Thoracic aorta (tissue), 2 donors: Measurements from ENCODE around the gene PHYHD1. TPM values are rescaled to one million over a fixed set of nuclear protein-coding genes. Genes with fewer than 3 reads are reported as not detected.

Experiments used
- ATAC-seq: fragments of 150-250 bp; one replicate; pipeline ENCODE4 v1.8.0; 2017; ENCODE audit warnings: low read depth; ENCODE audit not compliant: insufficient number of reproducible peaks, low FRiP score
- DNase-seq: peaks from one replicate; pipeline ENCODE4 v3.0.0-alpha.2; 2020; ENCODE audit warnings: low spot score
- H3K27ac ChIP-seq, 2 donors: fragments of 200-600 bp; sonication (generic); 1 replicate in 1 of 2; 2 replicates in 1 of 2; pipeline ENCODE4 v1.5.1; 2016; ENCODE audit warnings: mild to moderate bottlenecking in 2 of 2, moderate library complexity in 2 of 2
- H3K27me3 ChIP-seq: fragments of 200-600 bp; sonication (generic); replicated peaks from 2 replicates; pipeline ENCODE4 v1.6.0; 2016; ENCODE audit warnings: mild to moderate bottlenecking; ENCODE audit not compliant: insufficient read depth
- H3K36me3 ChIP-seq: fragments of 200-600 bp; sonication (generic); one replicate; pipeline ENCODE4 v1.5.1; 2016
- H3K4me1 ChIP-seq, 2 donors: fragments of 200-600 bp; sonication (generic); 1 replicate in 1 of 2; 2 replicates in 1 of 2; pipeline versions ENCODE4 v1.5.1 to v1.6.0; 2016; ENCODE audit warnings: low read depth in 2 of 2, mild to moderate bottlenecking in 1 of 2; ENCODE audit not compliant: control insufficient read depth in 1 of 2
- H3K4me3 ChIP-seq: fragments of 200-600 bp; sonication (generic); 2 replicates; pipeline ENCODE4 v1.5.1; 2016; ENCODE audit warnings: mild to moderate bottlenecking
- H3K9me3 ChIP-seq: fragments of 200-600 bp; sonication (generic); 2 replicates; pipeline ENCODE4 v1.5.1; 2016
- CTCF ChIP-seq: fragments of 200-600 bp; sonication (generic); IDR thresholded peaks from one replicate; pipeline ENCODE4 v1.5.1; 2019; ENCODE audit warnings: antibody characterized with exemption
- total RNA-seq, 2 donors: library from RNA; depleted of rRNA; stranded (reverse); fragments of >200 nt; gene quantifications; one replicate each; pipeline versions ENCODE4 v1.1.0 to v1.2.3, GENCODE V29; 2016

The PHYHD1 gene
- total RNA-seq, 2 donors from 2014 or later: 21.1 to 36.3 TPM

DNA sequence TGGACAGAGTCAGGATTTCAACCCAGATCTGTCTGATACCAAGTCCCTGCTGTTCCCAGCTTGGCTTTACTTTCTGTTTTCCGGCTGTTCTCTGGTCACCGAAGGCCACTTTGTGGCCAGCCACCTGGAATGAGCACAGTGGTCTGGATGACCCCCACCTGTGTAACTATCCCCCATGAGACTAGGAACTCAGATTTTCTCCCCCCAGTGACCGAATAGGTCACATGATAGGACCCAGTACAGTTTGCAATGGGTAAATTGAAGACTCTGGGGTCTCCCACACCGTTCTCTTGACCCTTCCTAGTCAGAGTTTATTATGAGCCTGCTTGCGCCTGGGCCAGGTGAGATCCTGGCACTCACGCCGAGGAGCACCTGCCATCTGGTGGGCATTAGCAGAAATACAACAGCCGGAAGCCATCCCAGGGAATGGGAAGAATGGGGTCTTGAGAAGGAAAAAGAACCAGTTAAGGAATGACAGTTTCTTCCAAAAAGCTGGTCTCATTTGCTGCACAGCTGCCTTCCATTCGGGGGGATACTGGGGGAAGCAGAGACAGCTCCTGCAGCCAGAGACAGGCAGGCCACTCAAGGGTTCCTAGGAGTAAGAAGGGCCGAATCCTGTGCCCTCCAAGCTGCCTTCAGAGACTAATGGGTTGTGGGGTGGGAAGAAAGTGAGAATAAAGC, 7.1 kb downstream of the PHYHD1 start:
- DNase-seq (no peak), ATAC-seq (peak; percentile 34)
- no peak overlapping the region for H3K27ac ChIP-seq
- no peak overlapping the region for H3K4me3 ChIP-seq
- no peaks in the 10 kb centered on the region for H3K27me3 ChIP-seq
- peak; percentile 90 for TF ChIP-seq CTCF
- peaks cover 3% of the 10 kb centered on the region for H3K36me3 ChIP-seq
- H3K9me3 ChIP-seq: no peaks in the 10 kb centered on the region
- peaks cover 5 to 18% of the 10 kb centered on the region in 2 donors for H3K4me1 ChIP-seq

DNA sequence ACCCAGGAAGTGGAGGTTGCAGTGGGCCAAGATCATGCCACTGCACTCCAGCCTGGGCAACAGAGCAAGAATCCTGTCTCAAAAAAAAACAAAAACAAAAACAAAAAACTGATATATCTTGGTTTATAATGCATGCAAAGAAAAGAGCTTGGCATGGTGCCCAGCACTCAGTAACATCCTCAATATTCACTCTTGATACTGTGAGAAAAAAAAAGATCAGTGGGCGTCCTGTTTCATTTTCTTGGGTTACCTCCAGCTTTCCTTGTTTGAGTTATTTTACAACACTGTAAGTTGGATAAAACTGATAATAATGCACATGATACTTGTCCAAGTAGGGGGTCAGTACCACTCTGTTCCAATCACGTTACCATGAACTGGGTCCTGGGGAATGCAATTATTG, 7.8 kb downstream of the PHYHD1 start:
- Histone ChIP-seq H3K9me3 (no peaks in the 10 kb centered on the region), H3K4me3 (no peak overlapping the region), H3K27ac (no peak overlapping the region), H3K27me3 (no peaks in the 10 kb centered on the region), H3K4me1 (peaks cover 0 to 11% of the 10 kb centered on the region in 2 donors), H3K36me3 (peaks cover 3% of the 10 kb centered on the region)
- TF ChIP-seq CTCF: no peak
- no peak for ATAC-seq
- no peak for DNase-seq

DNA sequence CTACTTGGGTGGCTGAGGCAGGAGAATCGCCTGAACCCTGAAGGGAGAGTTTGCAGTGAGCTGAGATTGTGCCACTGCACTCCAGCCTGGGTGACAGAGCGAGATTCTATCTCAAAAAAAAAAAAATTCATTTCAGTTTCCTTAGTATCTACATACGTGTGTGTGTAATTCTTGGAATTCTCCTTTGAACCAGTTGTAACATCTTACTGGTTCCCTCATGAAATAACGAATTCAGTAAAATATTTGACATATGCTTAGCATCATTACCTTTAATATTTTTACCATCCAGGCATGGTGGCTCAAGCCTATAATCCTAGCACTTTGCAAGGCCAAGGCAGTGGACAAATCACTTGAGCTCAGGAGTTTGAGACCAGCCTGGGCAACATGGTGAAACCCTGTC, 8.8 kb downstream of the PHYHD1 start:
- ATAC-seq: no peak
- H3K9me3 ChIP-seq: no peaks in the 10 kb centered on the region
- no peak overlapping the region for H3K4me3 ChIP-seq
- DNase-seq: no peak
- H3K4me1 ChIP-seq: peaks cover 0 to 9% of the 10 kb centered on the region in 2 donors
- TF ChIP-seq CTCF: no peak
- no peaks in the 10 kb centered on the region for H3K27me3 ChIP-seq
- H3K36me3 ChIP-seq: peaks cover 3% of the 10 kb centered on the region
- no peak overlapping the region for H3K27ac ChIP-seq

GRCh38 chr9:128933731-128934130, 12.9 kb downstream of the PHYHD1 start:
- no peak overlapping the region for H3K4me3 ChIP-seq
- no peak for TF ChIP-seq CTCF
- H3K4me1 ChIP-seq: no peaks in the 10 kb centered on the region
- H3K27ac ChIP-seq: no peak overlapping the region
- H3K27me3 ChIP-seq: no peaks in the 10 kb centered on the region
- ATAC-seq (no peak), DNase-seq (no peak)
- no peaks in the 10 kb centered on the region for H3K9me3 ChIP-seq
- H3K36me3 ChIP-seq: peaks cover 7% of the 10 kb centered on the region

DNA sequence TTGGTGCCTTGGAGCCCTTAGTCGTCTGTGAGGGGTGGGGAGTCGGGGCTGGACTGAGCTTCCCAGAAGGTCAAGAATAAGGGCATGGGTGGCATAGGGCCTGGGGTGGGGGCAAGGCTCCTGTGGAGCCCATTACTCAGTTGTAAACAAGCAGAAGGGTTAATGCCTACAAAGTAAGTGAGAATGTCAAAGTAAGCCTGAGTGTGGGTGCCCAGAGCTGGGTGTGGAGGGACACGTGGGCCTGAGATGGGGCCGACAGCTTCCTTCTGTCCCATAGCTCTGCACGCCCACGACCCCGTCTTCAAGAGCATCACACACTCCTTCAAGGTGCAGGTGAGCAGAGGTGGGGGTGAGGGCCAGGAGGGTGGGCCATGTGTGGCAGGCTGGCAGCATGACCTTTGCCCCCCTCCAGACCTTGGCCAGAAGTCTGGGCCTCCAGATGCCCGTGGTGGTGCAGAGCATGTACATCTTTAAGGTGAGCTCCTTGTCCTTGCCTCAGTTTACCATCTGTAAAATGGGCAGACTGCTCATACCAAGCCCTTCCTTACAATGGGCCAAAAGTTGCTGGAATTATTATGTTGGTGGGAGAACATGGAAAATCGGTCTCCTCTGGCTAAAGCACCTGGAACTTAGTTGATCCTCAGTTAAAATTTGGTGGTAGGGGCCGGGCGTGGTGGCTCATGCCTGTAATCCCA, 15.5 kb downstream of the PHYHD1 start:
- DNase-seq (no peak), ATAC-seq (no peak)
- no peaks in the 10 kb centered on the region for H3K9me3 ChIP-seq
- TF ChIP-seq CTCF: no peak
- no peaks in the 10 kb centered on the region for H3K27me3 ChIP-seq
- H3K27ac ChIP-seq: no peak overlapping the region
- H3K4me1 ChIP-seq: peaks cover 0 to 9% of the 10 kb centered on the region in 2 donors
- H3K4me3 ChIP-seq: no peak overlapping the region
- H3K36me3 ChIP-seq: peaks cover 7% of the 10 kb centered on the region
